Neural cell (in vitro differentiated cells): ENCODE data around the gene C5orf24.

Source experiments
- CTCF ChIP-seq: fragments of 450-650 bp; IDR thresholded peaks from 2 replicates; pipeline ENCODE4 v1.5.1; 2014; ENCODE audit warnings: antibody characterized with exemption, mild to moderate bottlenecking, moderate library complexity; ENCODE audit not compliant: poor library complexity, severe bottlenecking
- EP300 ChIP-seq: fragments of 450-650 bp; conservative IDR thresholded peaks from 2 replicates; pipeline ENCODE4 v1.6.1; 2014; ENCODE audit warnings: antibody characterized with exemption, mild to moderate bottlenecking, moderate library complexity; ENCODE audit not compliant: poor library complexity, severe bottlenecking
- EZH2 ChIP-seq: fragments of 200-600, 300-800 bp; shearing (Covaris generic), sonication (generic); IDR thresholded peaks from 2 replicates; pipeline ENCODE4 v1.6.1; 2014; ENCODE audit warnings: antibody characterized with exemption, low read length, borderline replicate concordance, mild to moderate bottlenecking; ENCODE audit not compliant: insufficient read depth, poor library complexity, severe bottlenecking
- SMC3 ChIP-seq: fragments of 450-650 bp; conservative IDR thresholded peaks from 2 replicates; pipeline ENCODE4 v1.6.1; 2014; ENCODE audit warnings: antibody characterized with exemption, mild to moderate bottlenecking, moderate library complexity; ENCODE audit not compliant: poor library complexity
- TAF1 ChIP-seq: IDR thresholded peaks from 2 replicates; pipeline ENCODE4 v1.6.1; 2012; ENCODE audit warnings: low read depth

GRCh38 chr5:134891473-134891872 is 45.7 kb downstream of the C5orf24 start:
- TF ChIP-seq EP300, result no peak
- TF ChIP-seq SMC3, result no peak
- no peak for TF ChIP-seq CTCF
- TF ChIP-seq EZH2, result no peak
- TF ChIP-seq TAF1, result no peak
